Caco-2 (cell line): Measurements from ENCODE around the gene PYM1. TPM values are rescaled to one million over a fixed set of nuclear protein-coding genes. Genes with fewer than 3 reads are reported as not detected.

Experiments used
- BruUV-seq: library from RNA; stranded (reverse); fragments of 400-500 nt; replicated peaks from 2 replicates; lab custom pipeline; 2021; lab: Mats Ljungman, UMichigan
- CTCF ChIA-PET: fragments of 300-600 bp; sonication (Branson Sonifier 250); formaldehyde crosslinking; loops from one replicate; lab custom pipeline; 2022; ENCODE audit warnings: antibody characterized with exemption; lab: Charles Lee
- POLR2A ChIA-PET: fragments of 300-600 bp; sonication (Branson Sonifier 250); formaldehyde crosslinking; loops from one replicate; lab custom pipeline; 2022; ENCODE audit warnings: antibody characterized with exemption; lab: Charles Lee
- DNase-seq, 2 experiments: peaks; one replicate each; pipeline versions ENCODE4 v3.0.0 to v3.0.0-alpha.2; 2020 to 2022
- H3K27me3 ChIP-seq: replicated peaks from 2 replicates; pipeline ENCODE4 v1.6.0; 2011; ENCODE audit warnings: low read length; ENCODE audit not compliant: control insufficient read depth, insufficient read depth
- H3K36me3 ChIP-seq: 2 replicates; pipeline ENCODE4 v1.5.1; 2011; ENCODE audit warnings: low read length; ENCODE audit not compliant: control insufficient read depth, insufficient read depth
- H3K4me1 ChIP-seq: fragments of 250-450 bp; sonication (Bioruptor Pico); 2 replicates; pipeline ENCODE4 v1.5.1; 2020; ENCODE audit warnings: mild to moderate bottlenecking
- H3K4me3 ChIP-seq: 2 replicates; pipeline ENCODE4 v1.5.1; 2011; ENCODE audit warnings: low read depth, mild to moderate bottlenecking, control low read depth, low read length
- H3K9me3 ChIP-seq: fragments of 250-450 bp; sonication (Bioruptor Pico); 2 replicates; pipeline ENCODE4 v1.5.1; 2020; ENCODE audit warnings: mild to moderate bottlenecking, moderate library complexity
- H3K27ac Mint-ChIP-seq: one replicate; pipeline ENCODE4 v1.8.0; 2022; ENCODE audit warnings: mixed read lengths; ENCODE audit not compliant: unreplicated experiment
- H3K27me3 Mint-ChIP-seq: one replicate; pipeline ENCODE4 v1.8.0; 2022; ENCODE audit warnings: mixed read lengths; ENCODE audit not compliant: insufficient read depth, unreplicated experiment
- H3K36me3 Mint-ChIP-seq: one replicate; pipeline ENCODE4 v1.8.0; 2022; ENCODE audit warnings: mild to moderate bottlenecking, mixed read lengths; ENCODE audit not compliant: insufficient read depth, unreplicated experiment
- H3K4me1 Mint-ChIP-seq: one replicate; pipeline ENCODE4 v1.8.0; 2022; ENCODE audit warnings: low read depth, mixed read lengths; ENCODE audit not compliant: unreplicated experiment
- H3K4me3 Mint-ChIP-seq: one replicate; pipeline ENCODE4 v1.8.0; 2022; ENCODE audit warnings: mild to moderate bottlenecking, moderate library complexity, mixed read lengths; ENCODE audit not compliant: unreplicated experiment
- H3K9me3 Mint-ChIP-seq: one replicate; pipeline ENCODE4 v1.8.0; 2022; ENCODE audit warnings: mixed read lengths; ENCODE audit not compliant: unreplicated experiment
- intact Hi-C: fragments of 100-400 bp; cut with micrococcal nuclease; formaldehyde crosslinking; loops from one replicate; pipeline ENCODE4 v1.10.0; 2022; ENCODE audit not compliant: unreplicated experiment
- total RNA-seq: library from RNA; stranded (reverse); gene quantifications from 2 replicates; pipeline ENCODE4 v1.2.3, GENCODE V29; 2022
- TF ChIP-seq, protein P1 (sequence below), 2 experiments: fragments of 200-600 bp in 1 of 2; IDR thresholded peaks; 1 replicate in 1 of 2; 2 replicates in 1 of 2; pipeline versions ENCODE4 v1.5.1 to v1.8.0; 2011 to 2022; ENCODE audit warnings: antibody characterized with exemption in 1 of 2, control low read depth in 1 of 2, inconsistent platforms in 1 of 2, low read depth in 1 of 2, low read length in 1 of 2, mild to moderate bottlenecking in 1 of 2, moderate library complexity in 1 of 2; ENCODE audit not compliant: insufficient read depth in 1 of 2, severe bottlenecking in 1 of 2, unreplicated experiment in 1 of 2

PYM1 gene
- total RNA-seq, 1 experiment from 2014 or later = 47.2 TPM

DNA sequence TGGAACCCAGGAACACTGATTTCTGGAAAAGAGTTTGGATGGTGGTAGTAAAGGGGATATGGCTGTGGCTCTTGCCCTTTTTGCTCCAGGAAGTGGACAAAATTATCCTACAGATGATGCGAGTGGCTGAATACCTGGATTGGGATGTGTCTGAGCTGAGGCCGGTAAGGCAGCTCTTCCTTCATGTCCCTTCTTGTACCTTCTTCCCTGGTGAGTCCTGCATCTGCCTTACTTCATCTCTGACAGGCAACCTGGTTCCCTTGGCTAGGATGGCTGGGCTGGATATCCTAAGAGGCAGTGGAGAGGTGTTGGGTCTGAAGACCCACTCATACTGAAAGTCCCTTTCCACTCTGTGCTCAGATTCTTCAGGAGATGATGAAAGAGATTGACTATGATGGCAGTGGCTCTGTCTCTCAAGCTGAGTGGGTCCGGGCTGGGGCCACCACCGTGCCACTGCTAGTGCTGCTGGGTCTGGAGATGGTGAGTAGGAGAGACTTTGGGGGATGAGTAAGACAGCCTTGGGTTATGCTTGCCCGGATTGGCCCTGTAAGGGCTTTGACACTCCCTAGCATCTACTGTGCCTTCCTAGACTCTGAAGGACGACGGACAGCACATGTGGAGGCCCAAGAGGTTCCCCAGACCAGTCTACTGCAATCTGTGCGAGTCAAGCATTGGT lies 11.3 kb upstream of the PYM1 start:
- POLR2A ChIA-PET = interaction anchor here (0.5 kb wide), 1 partner anchor 201 kb away, joined by 3 read pairs; no protein-coding TSS in a partner anchor

DNA sequence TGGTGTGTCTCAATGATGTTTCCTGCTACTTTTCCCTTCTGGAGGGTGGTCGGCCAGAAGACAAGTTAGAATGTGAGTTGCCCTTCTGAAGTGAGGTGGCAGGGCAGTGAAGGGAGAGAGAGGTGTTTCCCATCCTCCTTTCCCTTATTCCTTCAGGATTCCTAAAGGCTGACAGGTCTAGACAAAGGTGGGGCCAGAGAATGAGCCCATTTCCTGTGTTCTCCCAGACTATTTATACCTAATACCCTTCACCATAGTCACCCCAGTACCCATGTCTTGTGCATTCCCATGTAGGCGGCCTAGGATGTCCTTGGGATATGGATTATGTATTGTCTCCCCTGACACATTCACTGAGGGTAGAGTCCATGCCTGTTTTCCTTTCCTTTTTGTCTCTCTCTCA lies 10.3 kb upstream of the PYM1 start:
- Histone ChIP-seq H3K4me1 (peaks cover 30% of the 10 kb centered on the region), H3K27me3 (no peaks in the 10 kb centered on the region), H3K9me3 (no peaks in the 10 kb centered on the region), H3K4me3 (no peak overlapping the region), H3K36me3 (no peaks in the 10 kb centered on the region)
- intact Hi-C loops = no loop called here
- no peak for DNase-seq
- TF ChIP-seq, protein P1, sequence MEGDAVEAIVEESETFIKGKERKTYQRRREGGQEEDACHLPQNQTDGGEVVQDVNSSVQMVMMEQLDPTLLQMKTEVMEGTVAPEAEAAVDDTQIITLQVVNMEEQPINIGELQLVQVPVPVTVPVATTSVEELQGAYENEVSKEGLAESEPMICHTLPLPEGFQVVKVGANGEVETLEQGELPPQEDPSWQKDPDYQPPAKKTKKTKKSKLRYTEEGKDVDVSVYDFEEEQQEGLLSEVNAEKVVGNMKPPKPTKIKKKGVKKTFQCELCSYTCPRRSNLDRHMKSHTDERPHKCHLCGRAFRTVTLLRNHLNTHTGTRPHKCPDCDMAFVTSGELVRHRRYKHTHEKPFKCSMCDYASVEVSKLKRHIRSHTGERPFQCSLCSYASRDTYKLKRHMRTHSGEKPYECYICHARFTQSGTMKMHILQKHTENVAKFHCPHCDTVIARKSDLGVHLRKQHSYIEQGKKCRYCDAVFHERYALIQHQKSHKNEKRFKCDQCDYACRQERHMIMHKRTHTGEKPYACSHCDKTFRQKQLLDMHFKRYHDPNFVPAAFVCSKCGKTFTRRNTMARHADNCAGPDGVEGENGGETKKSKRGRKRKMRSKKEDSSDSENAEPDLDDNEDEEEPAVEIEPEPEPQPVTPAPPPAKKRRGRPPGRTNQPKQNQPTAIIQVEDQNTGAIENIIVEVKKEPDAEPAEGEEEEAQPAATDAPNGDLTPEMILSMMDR (IDR thresholded peaks at IDR 0.05; ENCODE audit: insufficient read depth in 1 of 2, low read depth in 1 of 2, low read length in 1 of 2, severe bottlenecking in 1 of 2, unreplicated experiment in 1 of 2) = no peak
- Mint-ChIP-seq H3K27me3 (no peaks in the 10 kb centered on the region), H3K9me3 (no peaks in the 10 kb centered on the region), H3K27ac (no peak overlapping the region), H3K4me3 (no peak overlapping the region), H3K4me1 (peaks cover 13% of the 10 kb centered on the region), H3K36me3 (no peaks in the 10 kb centered on the region)
- POLR2A ChIA-PET = no interaction called here
- CTCF ChIA-PET = no interaction called here
- no TSS peak for BruUV-seq

More for the DNA sequence above, 11.3 kb upstream of the PYM1 start:
- H3K27ac Mint-ChIP-seq = no peak overlapping the region
- no peaks in the 10 kb centered on the region for H3K27me3 ChIP-seq
- H3K9me3 Mint-ChIP-seq = no peaks in the 10 kb centered on the region
- no peak overlapping the region for H3K4me3 ChIP-seq
- H3K4me3 Mint-ChIP-seq = no peak overlapping the region
- peaks cover 16% of the 10 kb centered on the region for H3K4me1 Mint-ChIP-seq
- no peaks in the 10 kb centered on the region for H3K36me3 Mint-ChIP-seq
- no TSS peak for BruUV-seq
- H3K27me3 Mint-ChIP-seq = no peaks in the 10 kb centered on the region
- TF ChIP-seq, protein P1 (IDR thresholded peaks at IDR 0.05; ENCODE audit: insufficient read depth in 1 of 2, low read depth in 1 of 2, low read length in 1 of 2, severe bottlenecking in 1 of 2, unreplicated experiment in 1 of 2) = no peak
- CTCF ChIA-PET = interaction anchor here (0.9 to 2.3 kb wide), 4 partner anchors 17 to 202 kb away, joined by 3 to 5 read pairs (median 3); no protein-coding TSS in a partner anchor
- intact Hi-C loops = no loop called here
- no peak for DNase-seq
- H3K9me3 ChIP-seq = no peaks in the 10 kb centered on the region
- H3K36me3 ChIP-seq = no peaks in the 10 kb centered on the region
- peaks cover 26% of the 10 kb centered on the region for H3K4me1 ChIP-seq

DNA sequence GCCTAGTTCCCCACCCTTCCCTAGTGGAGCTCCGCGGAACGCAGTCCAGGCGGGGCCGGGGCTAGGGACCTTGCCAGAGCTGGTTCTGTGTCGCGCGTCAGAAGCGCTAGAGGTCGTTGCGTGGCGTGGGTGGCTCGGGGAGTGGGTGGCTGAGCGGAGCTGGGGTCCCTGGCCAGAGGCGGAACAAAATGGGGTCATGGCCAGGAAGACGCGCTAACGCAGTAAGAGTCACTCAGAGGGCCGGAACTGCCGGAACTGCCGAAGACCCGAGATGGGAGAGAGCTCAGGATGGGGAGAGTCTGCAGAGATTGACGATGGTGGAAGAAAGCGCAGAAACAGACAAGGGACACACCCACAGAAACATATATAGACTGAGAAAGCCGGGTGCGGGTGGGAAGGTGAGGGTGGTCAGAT lies 8.1 kb upstream of the PYM1 start:
- H3K4me1 ChIP-seq = peaks cover 29% of the 10 kb centered on the region
- BruUV-seq = no TSS peak

More for the DNA sequence above, 8.1 kb upstream of the PYM1 start:
- DNase-seq = no peak
- ChIA-PET POLR2A (no interaction called here), CTCF (no interaction called here)
- intact Hi-C loops = no loop called here
- H3K27ac Mint-ChIP-seq = no peak overlapping the region
- Histone ChIP-seq H3K36me3 (no peaks in the 10 kb centered on the region), H3K27me3 (no peaks in the 10 kb centered on the region), H3K4me3 (no peak overlapping the region), H3K9me3 (no peaks in the 10 kb centered on the region)
- H3K36me3 Mint-ChIP-seq = peaks cover 10% of the 10 kb centered on the region
- TF ChIP-seq, protein P1 (IDR thresholded peaks at IDR 0.05; ENCODE audit: insufficient read depth in 1 of 2, low read depth in 1 of 2, low read length in 1 of 2, severe bottlenecking in 1 of 2, unreplicated experiment in 1 of 2) = no peak
- H3K4me3 Mint-ChIP-seq = no peak overlapping the region
- H3K4me1 Mint-ChIP-seq = peaks cover 7% of the 10 kb centered on the region
- H3K9me3 Mint-ChIP-seq = no peaks in the 10 kb centered on the region
- H3K27me3 Mint-ChIP-seq = no peaks in the 10 kb centered on the region
